GM19438 (cell line): ENCODE results near the gene SMIM23.

Experiments
- ATAC-seq: cut with Tn5 transposase; IDR thresholded peaks from one replicate; pipeline ENCODE4 v1.9.1; 2021; ENCODE audit warnings: low read depth; ENCODE audit not compliant: unreplicated experiment

The SMIM23 gene

GRCh38 chr5:171813270-171813669 is 27.7 kb downstream of the SMIM23 start:
- no peak for ATAC-seq

- no peak for ATAC-seq
Measured at GRCh38 chr5:171813813-171814490, 28.3 kb downstream of the SMIM23 start.

GRCh38 chr5:171816666-171817065 is 31.0 kb downstream of the SMIM23 start:
- no peak for ATAC-seq

- no peak for ATAC-seq
Measured at GRCh38 chr5:171820561-171820960, 34.9 kb downstream of the SMIM23 start.

GRCh38 chr5:171821286-171821685 is 35.7 kb downstream of the SMIM23 start:
- ATAC-seq: no peak

DNA sequence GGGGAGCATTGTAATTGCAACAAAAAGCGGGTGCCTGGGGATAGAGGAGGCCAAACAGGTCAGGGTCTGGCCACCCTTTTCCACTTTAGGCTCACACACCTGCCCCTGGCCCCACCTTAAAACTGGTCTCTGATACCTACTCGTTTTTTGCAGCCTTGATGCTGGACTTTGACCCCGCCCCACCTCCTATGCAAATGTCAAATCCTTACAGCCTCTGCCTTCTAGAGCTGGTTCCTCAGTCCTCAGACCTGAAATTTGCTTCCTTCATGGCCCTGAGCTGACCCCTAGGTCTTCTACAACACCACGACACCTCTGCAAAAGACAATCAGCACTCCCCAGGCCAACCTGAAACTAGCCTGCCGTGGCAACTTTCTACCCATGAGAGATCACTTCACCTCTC is 37.7 kb downstream of the SMIM23 start:
- no peak for ATAC-seq

DNA sequence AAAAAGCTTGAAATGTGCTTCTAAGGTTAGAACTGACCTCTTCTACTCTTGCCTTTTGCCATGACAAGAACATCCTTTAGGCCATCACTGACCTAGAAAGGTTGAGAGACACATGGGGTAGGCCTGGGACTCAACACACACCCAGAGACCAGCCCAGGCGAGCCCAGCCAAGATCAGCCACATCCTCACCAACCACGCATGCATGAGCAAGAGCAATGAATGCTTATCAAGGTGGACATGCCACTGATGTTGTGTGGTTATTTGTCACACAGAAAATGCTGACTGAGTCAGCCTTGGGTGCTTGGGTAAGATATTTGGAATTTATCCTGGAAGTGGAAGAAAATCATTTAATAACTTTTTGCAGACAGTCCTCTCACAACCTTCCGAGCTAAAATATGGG is 39.4 kb downstream of the SMIM23 start:
- no peak for ATAC-seq

DNA sequence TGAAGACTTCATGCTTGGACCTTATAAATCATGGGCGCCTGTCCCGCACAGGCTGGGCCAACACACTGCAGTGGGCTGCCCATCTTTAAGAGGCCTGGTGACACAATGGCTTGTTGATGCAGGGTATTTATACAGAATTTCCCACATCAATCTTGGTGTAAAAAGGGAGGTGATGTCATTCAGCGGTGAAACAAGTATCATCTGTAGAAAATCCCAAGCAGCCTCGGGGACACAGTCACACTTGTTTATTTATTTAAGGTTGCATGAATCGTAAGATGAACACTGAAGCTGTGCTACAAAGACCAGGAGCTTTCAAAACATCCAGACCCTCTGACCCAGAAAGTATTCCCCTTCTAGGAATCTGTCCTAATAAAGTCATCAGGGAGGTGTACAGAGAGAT is 40.5 kb downstream of the SMIM23 start:
- no peak for ATAC-seq

DNA sequence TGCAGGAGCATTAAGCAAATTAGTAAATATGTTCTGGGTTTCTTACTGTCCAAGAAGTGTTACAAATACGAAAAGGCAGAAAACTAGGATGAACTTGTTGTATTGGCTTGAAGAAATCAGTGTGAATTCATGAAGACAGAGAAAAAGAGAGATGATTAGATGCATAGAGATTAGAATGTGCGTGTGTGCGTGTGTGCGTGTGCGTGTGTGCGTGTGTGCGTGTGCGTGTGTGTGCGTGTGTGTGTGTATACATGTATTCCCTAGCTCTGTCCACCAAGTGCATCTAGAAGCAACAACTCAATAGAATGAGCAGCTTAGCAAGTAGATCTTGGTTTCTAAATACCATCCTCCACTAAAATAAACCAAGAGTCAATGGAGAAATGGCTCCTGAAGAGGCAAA is 41.5 kb downstream of the SMIM23 start:
- ATAC-seq: no peak

DNA sequence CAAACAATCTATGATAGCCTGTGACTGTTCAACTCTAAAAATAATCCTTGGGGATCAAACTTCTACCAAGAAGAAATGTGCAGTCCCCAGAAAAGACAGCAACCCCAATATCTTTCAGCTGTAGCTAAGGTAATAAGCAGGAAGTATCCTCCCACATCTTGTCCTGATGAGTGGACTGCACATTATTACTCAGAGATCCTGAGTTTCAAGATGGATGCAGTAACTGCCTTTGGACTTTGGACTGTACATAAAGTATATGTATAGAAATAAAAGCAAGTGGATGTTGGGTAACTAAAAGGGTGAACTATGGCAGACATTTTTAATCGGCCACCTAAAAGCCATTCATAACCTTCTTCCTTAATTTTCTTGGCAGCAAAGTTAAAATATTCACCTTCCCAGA is 45.1 kb downstream of the SMIM23 start:
- no peak for ATAC-seq

DNA sequence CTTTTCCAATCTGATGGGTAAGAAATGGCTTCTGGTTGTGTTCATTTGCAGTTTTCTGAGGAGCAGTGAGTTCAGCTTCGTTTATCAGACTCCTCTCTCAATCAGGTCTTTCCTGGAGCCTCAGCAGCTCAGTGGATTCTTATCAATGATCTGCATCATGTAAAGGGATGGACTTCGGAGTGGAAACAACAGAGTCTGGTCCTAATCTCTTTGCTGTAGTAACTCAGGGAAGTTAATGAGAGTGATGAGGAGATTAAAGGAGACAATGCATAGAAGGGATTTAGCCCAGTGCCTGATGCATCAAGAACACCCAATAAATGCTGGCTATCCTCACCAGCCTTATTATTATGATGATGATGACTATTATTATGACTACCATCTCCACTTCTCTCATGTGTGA is 47.2 kb downstream of the SMIM23 start:
- ATAC-seq: no peak

GRCh38 chr5:171834461-171834860 is 48.8 kb downstream of the SMIM23 start:
- no peak for ATAC-seq

DNA sequence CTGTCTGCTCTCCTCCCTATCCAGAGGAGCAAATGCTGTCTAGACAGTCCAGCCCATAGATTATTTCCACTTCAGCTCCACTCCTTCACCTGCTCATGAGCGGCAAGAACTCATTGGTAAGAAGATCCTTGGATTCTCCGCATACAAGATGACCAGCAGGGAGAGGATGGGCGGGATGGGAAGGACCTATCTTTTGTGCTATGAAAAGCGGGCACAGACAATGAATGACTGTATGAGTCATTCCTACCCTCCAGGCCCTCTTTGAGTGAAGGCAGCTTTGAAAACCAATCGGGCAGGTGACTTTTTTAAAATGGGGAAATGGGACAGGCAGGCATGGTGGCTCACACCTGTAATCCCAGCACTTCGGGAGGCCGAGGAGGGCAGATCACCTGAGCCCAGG is 49.4 kb downstream of the SMIM23 start:
- ATAC-seq: no peak

DNA sequence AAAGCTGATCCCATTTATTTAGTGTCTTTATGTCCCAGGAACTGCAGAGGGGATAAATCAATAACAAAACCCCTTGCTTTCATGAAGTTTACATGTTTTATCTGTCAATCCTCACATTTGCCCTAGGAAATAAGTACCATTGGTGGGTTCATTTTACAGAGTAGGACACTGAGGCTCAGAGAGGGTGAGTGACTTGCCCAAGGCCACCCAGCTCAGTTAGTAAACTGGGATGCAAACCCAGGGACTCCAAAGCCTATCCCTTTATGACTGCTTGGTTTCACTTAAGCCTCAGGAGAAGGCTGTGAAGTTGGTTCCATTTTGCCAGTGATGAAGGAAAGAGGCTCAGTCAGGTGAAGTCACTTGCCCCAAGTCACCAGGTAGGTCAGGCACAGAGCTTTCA is 51.9 kb downstream of the SMIM23 start:
- ATAC-seq: no peak

DNA sequence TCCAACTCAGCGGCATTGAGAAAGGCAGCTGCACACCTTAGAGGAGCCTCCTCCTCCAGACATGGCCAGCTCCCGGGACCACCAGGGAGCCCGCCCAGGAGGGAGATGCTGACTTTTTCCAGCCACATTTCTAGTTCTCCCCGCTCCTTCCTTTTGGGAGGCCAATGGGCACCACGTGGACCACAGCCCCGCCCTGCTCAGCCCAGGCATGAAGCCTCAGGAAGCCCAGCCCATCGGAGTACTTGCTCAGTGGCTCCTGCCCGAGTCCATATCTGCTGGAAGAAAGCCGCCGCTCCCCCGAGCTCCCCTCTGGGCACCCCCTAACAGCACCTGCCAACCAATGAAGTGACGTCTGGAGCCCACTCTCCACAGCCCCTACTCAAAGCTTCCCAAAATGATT is 52.4 kb downstream of the SMIM23 start:
- ATAC-seq: no peak

- no peak for ATAC-seq
Measured at GRCh38 chr5:171839112-171839511, 53.5 kb downstream of the SMIM23 start.

- no peak for ATAC-seq
Measured at GRCh38 chr5:171840066-171840465, 54.4 kb downstream of the SMIM23 start.
